GM19099 (cell line): ENCODE results near the gene CRIP1.

ENCODE experiments used
- POLR2A ChIP-seq: IDR thresholded peaks from 3 replicates; pipeline ENCODE4 v1.6.1; 2011; ENCODE audit warnings: low read depth; ENCODE audit not compliant: insufficient read length; ENCODE audit errors: extremely low read depth

CRIP1 gene

GRCh38 chr14:105486163-105486973 is at the start of gene CRIP1:
Gene CRIP1, plus strand, starts transcription at chr14:105486886. Its CDS starts 374 bp downstream, at chr14:105487260.
- no peak for TF ChIP-seq POLR2A

- no peak for TF ChIP-seq POLR2A
Observed at GRCh38 chr14:105436891-105437722, 49.6 kb upstream of the CRIP1 start.

GRCh38 chr14:105437723-105438500 is 48.8 kb upstream of the CRIP1 start:
- TF ChIP-seq POLR2A = no peak

- no peak for TF ChIP-seq POLR2A
Observed at GRCh38 chr14:105439179-105439578, 47.5 kb upstream of the CRIP1 start.

GRCh38 chr14:105439710-105440553 is 46.8 kb upstream of the CRIP1 start:
- TF ChIP-seq POLR2A = no peak

GRCh38 chr14:105440554-105440900 is 46.2 kb upstream of the CRIP1 start:
- TF ChIP-seq POLR2A = no peak

- TF ChIP-seq POLR2A = no peak
Observed at GRCh38 chr14:105440992-105441391, 45.7 kb upstream of the CRIP1 start.

GRCh38 chr14:105442125-105442524 is 44.6 kb upstream of the CRIP1 start:
- TF ChIP-seq POLR2A = no peak

- TF ChIP-seq POLR2A = no peak
Observed at GRCh38 chr14:105442834-105443233, 43.9 kb upstream of the CRIP1 start.

- TF ChIP-seq POLR2A = no peak
Observed at GRCh38 chr14:105444859-105445258, 41.8 kb upstream of the CRIP1 start.

- no peak for TF ChIP-seq POLR2A
Observed at GRCh38 chr14:105445290-105445689, 41.4 kb upstream of the CRIP1 start.

GRCh38 chr14:105445901-105446845 is 40.5 kb upstream of the CRIP1 start:
- TF ChIP-seq POLR2A = no peak

GRCh38 chr14:105446971-105447370 is 39.7 kb upstream of the CRIP1 start:
- TF ChIP-seq POLR2A = no peak
